Epithelial cell of proximal tubule (primary cell): ENCODE data around the gene LIMK2. TPM values are rescaled to one million over a fixed set of nuclear protein-coding genes. Genes with fewer than 3 reads are reported as not detected.

ENCODE experiments used
- DNase-seq: peaks from one replicate; pipeline ENCODE4 v3.0.0-alpha.2; 2011; ENCODE audit warnings: low read depth
- H3K4me3 ChIP-seq: 2 replicates; pipeline ENCODE4 v1.5.1; 2011; ENCODE audit warnings: low read depth, mild to moderate bottlenecking, low read length
- CTCF ChIP-seq: conservative IDR thresholded peaks from 2 replicates; pipeline ENCODE4 v1.5.1; 2012; ENCODE audit warnings: low read depth, mild to moderate bottlenecking, low read length
- total RNA-seq: library from RNA; depleted of rRNA; stranded (reverse); fragments of >200 nt; gene quantifications from 2 replicates; pipeline ENCODE4 v1.2.3, GENCODE V29; 2015

Gene LIMK2
- total RNA-seq, 1 donor from 2014 or later = 26.5 TPM

GRCh38 chr22:31321421-31321820 lies 109.3 kb downstream of the LIMK2 start:
- no peak for TF ChIP-seq CTCF
- H3K4me3 ChIP-seq = no peak overlapping the region
- DNase-seq = no peak

GRCh38 chr22:31323578-31324550 lies 111.8 kb downstream of the LIMK2 start:
- no peak overlapping the region for H3K4me3 ChIP-seq
- no peak for TF ChIP-seq CTCF
- DNase-seq = no peak

GRCh38 chr22:31326877-31327276 lies 114.8 kb downstream of the LIMK2 start:
- H3K4me3 ChIP-seq = no peak overlapping the region
- no peak for TF ChIP-seq CTCF
- DNase-seq = no peak

- H3K4me3 ChIP-seq = no peak overlapping the region
- no peak for DNase-seq
- TF ChIP-seq CTCF = no peak
These were observed 115.9 kb downstream of the LIMK2 start for GRCh38 chr22:31327806-31328543.

- TF ChIP-seq CTCF = no peak
- no peak for DNase-seq
- no peak overlapping the region for H3K4me3 ChIP-seq
These were observed 116.5 kb downstream of the LIMK2 start for GRCh38 chr22:31328544-31328960.

GRCh38 chr22:31329029-31329428 lies 116.9 kb downstream of the LIMK2 start:
- TF ChIP-seq CTCF = no peak
- DNase-seq = no peak
- no peak overlapping the region for H3K4me3 ChIP-seq

Other genes with a start within 250 kb of the LIMK2 start
- 7.1 and 9.0 TPM in 2 replicates for gene MORC2, start 243.5 kb upstream of the LIMK2 start, total RNA-seq
- gene TUG1, start 243.0 kb upstream of the LIMK2 start, total RNA-seq = 29.8 and 33.6 TPM in 2 replicates
- 138 and 166 TPM in 2 replicates for gene SMTN, start 131.0 kb upstream of the LIMK2 start, total RNA-seq
- gene SELENOM, start 104.7 kb upstream of the LIMK2 start, total RNA-seq = 18.9 and 56.3 TPM in 2 replicates
- 1.2 and 3.0 TPM in 2 replicates for gene INPP5J, start 89.3 kb upstream of the LIMK2 start, total RNA-seq
- 2.0 TPM in 1 of 2 replicates, not detected in the other for gene PLA2G3, start 71.8 kb upstream of the LIMK2 start, total RNA-seq
- gene RNF185, start 52.1 kb upstream of the LIMK2 start, total RNA-seq = 19.7 and 21.8 TPM in 2 replicates
- 2.6 and 11.8 TPM in 2 replicates for gene PIK3IP1, start 80.2 kb downstream of the LIMK2 start, total RNA-seq
- gene PATZ1, start 134.0 kb downstream of the LIMK2 start, total RNA-seq = 30.8 and 31.4 TPM in 2 replicates
- gene DRG1, start 187.3 kb downstream of the LIMK2 start, total RNA-seq = 77.9 and 113 TPM in 2 replicates